Thyroid gland (tissue), 4 donors: ENCODE results near the gene PYGM.

Experiments
- POLR2A ChIP-seq, 2 donors: fragments of 450-650 bp; IDR thresholded peaks; one replicate each; pipeline ENCODE4 v1.6.1; 2017; ENCODE audit warnings: antibody characterized with exemption in 2 of 2, mild to moderate bottlenecking in 2 of 2, moderate library complexity in 1 of 2
- TF ChIP-seq, protein P1 (sequence below), 6 experiments: fragments of 200-600 bp in 3 of 6; fragments of 450-650 bp in 3 of 6; sonication (generic) in 3 of 6; IDR thresholded peaks; one replicate each; pipeline ENCODE4 v1.5.1; 2016 to 2019; ENCODE audit warnings: antibody characterized with exemption in 6 of 6, mild to moderate bottlenecking in 2 of 6, inconsistent platforms in 1 of 6, moderate library complexity in 1 of 6

DNA sequence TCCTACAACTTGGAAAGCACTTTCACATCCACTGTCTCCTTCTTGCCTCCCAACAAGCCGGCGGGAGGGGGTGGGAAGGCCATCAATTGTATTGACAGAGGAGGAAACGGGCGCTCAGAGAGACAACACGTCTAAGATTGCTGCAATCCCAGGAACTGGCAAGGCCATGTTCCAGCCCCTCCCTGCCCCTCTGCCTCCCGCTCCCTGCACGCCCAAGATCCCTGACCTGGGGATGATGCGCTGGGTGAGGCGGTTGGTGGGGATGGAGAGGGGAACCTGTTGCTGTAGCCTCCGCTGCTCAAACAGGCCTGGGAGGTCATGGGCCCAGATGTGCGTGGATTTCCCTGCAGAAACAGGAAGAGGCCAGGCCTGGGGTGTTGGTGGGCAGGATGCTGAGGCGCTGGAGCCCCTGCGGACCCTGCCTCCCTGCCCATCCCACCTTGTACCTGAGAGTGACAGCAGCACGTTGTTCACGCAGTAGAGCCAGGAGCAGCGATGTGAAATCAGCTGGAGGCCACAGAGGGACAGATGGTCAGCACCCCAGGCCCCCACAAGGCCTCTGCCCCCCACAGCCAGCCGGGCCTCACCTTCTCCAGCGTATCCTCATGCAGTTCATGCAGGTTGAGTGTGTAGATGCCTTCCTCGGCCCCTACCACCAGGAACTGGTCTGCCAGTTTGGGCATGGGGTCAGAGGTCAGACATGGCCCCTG, 36.4 kb upstream of the PYGM start:
- TF ChIP-seq, protein P1, sequence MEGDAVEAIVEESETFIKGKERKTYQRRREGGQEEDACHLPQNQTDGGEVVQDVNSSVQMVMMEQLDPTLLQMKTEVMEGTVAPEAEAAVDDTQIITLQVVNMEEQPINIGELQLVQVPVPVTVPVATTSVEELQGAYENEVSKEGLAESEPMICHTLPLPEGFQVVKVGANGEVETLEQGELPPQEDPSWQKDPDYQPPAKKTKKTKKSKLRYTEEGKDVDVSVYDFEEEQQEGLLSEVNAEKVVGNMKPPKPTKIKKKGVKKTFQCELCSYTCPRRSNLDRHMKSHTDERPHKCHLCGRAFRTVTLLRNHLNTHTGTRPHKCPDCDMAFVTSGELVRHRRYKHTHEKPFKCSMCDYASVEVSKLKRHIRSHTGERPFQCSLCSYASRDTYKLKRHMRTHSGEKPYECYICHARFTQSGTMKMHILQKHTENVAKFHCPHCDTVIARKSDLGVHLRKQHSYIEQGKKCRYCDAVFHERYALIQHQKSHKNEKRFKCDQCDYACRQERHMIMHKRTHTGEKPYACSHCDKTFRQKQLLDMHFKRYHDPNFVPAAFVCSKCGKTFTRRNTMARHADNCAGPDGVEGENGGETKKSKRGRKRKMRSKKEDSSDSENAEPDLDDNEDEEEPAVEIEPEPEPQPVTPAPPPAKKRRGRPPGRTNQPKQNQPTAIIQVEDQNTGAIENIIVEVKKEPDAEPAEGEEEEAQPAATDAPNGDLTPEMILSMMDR (IDR thresholded peaks at IDR 0.05), result no peak
- no peak for TF ChIP-seq POLR2A (IDR thresholded peaks at IDR 0.05)
